GM12878 (cell line): ENCODE measurements around the gene SLC9A8. TPM values are rescaled to one million over a fixed set of nuclear protein-coding genes. Genes with fewer than 3 reads are reported as not detected.

ENCODE experiments used
- CHD2 ChIP-seq: IDR thresholded peaks from 2 replicates; pipeline ENCODE4 v1.6.1; 2011; ENCODE audit warnings: low read depth, low read length, improper control_type of control experiment, borderline replicate concordance
- DPF2 ChIP-seq: fragments of 450-650 bp; IDR thresholded peaks from 2 replicates; pipeline ENCODE4 v1.6.1; 2017; ENCODE audit warnings: mild to moderate bottlenecking
- MTA3 ChIP-seq: IDR thresholded peaks from 2 replicates; pipeline ENCODE4 v1.6.1; 2012; ENCODE audit warnings: low read length, inconsistent platforms, borderline replicate concordance
- MXI1 ChIP-seq: fragments of 150-350 bp; IDR thresholded peaks from 2 replicates; pipeline ENCODE4 v1.6.1; 2011; ENCODE audit warnings: low read depth, mild to moderate bottlenecking, inconsistent platforms, low read length, improper control_type of control experiment
- NR2C1 ChIP-seq: fragments of 450-650 bp; IDR thresholded peaks from 2 replicates; pipeline ENCODE4 v1.6.1; 2017; ENCODE audit warnings: antibody characterized with exemption, mild to moderate bottlenecking, moderate library complexity
- PAX5 ChIP-seq: IDR thresholded peaks from 2 replicates; pipeline ENCODE4 v1.6.1; 2011; ENCODE audit warnings: low read depth, low read length, borderline replicate concordance
- SIN3A ChIP-seq: IDR thresholded peaks from 2 replicates; pipeline ENCODE4 v1.6.1; 2012; ENCODE audit warnings: low read depth, low read length, improper control_type of control experiment
- STAT1 ChIP-seq: fragments of 450-650 bp; conservative IDR thresholded peaks from 2 replicates; pipeline ENCODE4 v1.6.1; 2014; ENCODE audit warnings: antibody characterized with exemption, mild to moderate bottlenecking
- ZNF622 ChIP-seq: fragments of 450-650 bp; IDR thresholded peaks from 2 replicates; pipeline ENCODE4 v1.6.1; 2017; ENCODE audit warnings: mild to moderate bottlenecking, inconsistent platforms
- polyA plus RNA-seq, 11 experiments: library from polyadenylated mRNA; depleted of rRNA in 4 of 11; unstranded in 6 of 11; stranded (reverse) in 5 of 11; fragments of >200 nt; fragmentation: Nextera tagmentation in 4 of 11; fragmentation: Illumina TruSeq in 1 of 11; extraction: Ambion mirVana in 4 of 11; extraction: Trizol in 1 of 11; gene quantifications; 1 replicate in 1 of 11; 2 replicates in 10 of 11; pipeline versions ENCODE4 v1.2.1 to v1.2.3, GENCODE V29; 2011 to 2016; ENCODE audit warnings: inconsistent platforms in 2 of 11, missing spikeins in 2 of 11, low read depth in 1 of 11
- total RNA-seq, 4 experiments: library from RNA; depleted of rRNA in 3 of 4; stranded (reverse); fragments of >200 nt in 3 of 4; fragmentation: Illumina TruSeq in 1 of 4; extraction: Trizol in 1 of 4; gene quantifications; 2 replicates each; pipeline versions ENCODE4 v1.2.1 to v1.2.3, GENCODE V29; 2013 to 2021
- TF ChIP-seq, protein P1 (sequence below): IDR thresholded peaks from 2 replicates; pipeline ENCODE4 v1.6.1; 2012; ENCODE audit warnings: mild to moderate bottlenecking, low read depth, low read length
- TF ChIP-seq, protein P2 (sequence below): fragments of 450-650 bp; IDR thresholded peaks from 2 replicates; pipeline ENCODE4 v1.6.1; 2016; ENCODE audit warnings: mild to moderate bottlenecking
- TF ChIP-seq, protein P3 (sequence below): fragments of 450-650 bp; IDR thresholded peaks from 2 replicates; pipeline ENCODE4 v1.6.1; 2017; ENCODE audit warnings: borderline replicate concordance
- TF ChIP-seq, protein P4 (sequence below): IDR thresholded peaks from 2 replicates; pipeline ENCODE4 v1.6.1; 2012; ENCODE audit warnings: low read depth, low read length, improper control_type of control experiment

The SLC9A8 gene
- total and polyA plus RNA-seq, 10 of the 15 experiments (the other 5 are each of a cell fraction or from before 2014, with no cell fraction given), result 0.40 to 15.5 (median 6.5) TPM

DNA sequence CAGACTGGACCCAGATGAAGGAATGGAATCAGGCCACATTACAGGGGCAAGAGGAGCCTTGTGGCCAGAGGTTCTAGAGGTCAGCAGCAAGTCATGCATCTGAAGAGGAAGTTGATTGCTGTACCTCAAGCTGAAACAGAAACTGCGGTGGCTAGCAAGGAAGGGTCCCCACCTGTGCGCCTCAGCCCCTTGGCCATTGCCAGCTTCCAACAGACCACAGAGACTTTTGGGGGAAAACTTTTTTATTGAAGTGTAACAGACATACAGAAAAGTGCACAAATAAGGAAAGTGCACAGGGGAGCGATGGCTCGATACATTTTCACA lies 26.8 kb upstream of the SLC9A8 start (continued):
- peak; percentile 25; the same call in 1 of the 2 replicates for TF ChIP-seq MXI1
- no peak for TF ChIP-seq CHD2
- TF ChIP-seq, protein P1, sequence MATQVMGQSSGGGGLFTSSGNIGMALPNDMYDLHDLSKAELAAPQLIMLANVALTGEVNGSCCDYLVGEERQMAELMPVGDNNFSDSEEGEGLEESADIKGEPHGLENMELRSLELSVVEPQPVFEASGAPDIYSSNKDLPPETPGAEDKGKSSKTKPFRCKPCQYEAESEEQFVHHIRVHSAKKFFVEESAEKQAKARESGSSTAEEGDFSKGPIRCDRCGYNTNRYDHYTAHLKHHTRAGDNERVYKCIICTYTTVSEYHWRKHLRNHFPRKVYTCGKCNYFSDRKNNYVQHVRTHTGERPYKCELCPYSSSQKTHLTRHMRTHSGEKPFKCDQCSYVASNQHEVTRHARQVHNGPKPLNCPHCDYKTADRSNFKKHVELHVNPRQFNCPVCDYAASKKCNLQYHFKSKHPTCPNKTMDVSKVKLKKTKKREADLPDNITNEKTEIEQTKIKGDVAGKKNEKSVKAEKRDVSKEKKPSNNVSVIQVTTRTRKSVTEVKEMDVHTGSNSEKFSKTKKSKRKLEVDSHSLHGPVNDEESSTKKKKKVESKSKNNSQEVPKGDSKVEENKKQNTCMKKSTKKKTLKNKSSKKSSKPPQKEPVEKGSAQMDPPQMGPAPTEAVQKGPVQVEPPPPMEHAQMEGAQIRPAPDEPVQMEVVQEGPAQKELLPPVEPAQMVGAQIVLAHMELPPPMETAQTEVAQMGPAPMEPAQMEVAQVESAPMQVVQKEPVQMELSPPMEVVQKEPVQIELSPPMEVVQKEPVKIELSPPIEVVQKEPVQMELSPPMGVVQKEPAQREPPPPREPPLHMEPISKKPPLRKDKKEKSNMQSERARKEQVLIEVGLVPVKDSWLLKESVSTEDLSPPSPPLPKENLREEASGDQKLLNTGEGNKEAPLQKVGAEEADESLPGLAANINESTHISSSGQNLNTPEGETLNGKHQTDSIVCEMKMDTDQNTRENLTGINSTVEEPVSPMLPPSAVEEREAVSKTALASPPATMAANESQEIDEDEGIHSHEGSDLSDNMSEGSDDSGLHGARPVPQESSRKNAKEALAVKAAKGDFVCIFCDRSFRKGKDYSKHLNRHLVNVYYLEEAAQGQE, result no peak
- no peak for TF ChIP-seq ZNF622
- TF ChIP-seq MTA3, result peak; percentile 91; the same call in 1 of the 2 replicates
- TF ChIP-seq, protein P2, sequence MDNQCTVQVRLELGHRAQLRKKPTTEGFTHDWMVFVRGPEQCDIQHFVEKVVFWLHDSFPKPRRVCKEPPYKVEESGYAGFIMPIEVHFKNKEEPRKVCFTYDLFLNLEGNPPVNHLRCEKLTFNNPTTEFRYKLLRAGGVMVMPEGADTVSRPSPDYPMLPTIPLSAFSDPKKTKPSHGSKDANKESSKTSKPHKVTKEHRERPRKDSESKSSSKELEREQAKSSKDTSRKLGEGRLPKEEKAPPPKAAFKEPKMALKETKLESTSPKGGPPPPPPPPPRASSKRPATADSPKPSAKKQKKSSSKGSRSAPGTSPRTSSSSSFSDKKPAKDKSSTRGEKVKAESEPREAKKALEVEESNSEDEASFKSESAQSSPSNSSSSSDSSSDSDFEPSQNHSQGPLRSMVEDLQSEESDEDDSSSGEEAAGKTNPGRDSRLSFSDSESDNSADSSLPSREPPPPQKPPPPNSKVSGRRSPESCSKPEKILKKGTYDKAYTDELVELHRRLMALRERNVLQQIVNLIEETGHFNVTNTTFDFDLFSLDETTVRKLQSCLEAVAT, result no peak
- TF ChIP-seq, protein P3, sequence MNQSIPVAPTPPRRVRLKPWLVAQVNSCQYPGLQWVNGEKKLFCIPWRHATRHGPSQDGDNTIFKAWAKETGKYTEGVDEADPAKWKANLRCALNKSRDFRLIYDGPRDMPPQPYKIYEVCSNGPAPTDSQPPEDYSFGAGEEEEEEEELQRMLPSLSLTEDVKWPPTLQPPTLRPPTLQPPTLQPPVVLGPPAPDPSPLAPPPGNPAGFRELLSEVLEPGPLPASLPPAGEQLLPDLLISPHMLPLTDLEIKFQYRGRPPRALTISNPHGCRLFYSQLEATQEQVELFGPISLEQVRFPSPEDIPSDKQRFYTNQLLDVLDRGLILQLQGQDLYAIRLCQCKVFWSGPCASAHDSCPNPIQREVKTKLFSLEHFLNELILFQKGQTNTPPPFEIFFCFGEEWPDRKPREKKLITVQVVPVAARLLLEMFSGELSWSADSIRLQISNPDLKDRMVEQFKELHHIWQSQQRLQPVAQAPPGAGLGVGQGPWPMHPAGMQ, result no peak
- TF ChIP-seq PAX5, result peak; percentile 88; the same call in 1 of the 2 replicates
- peak; percentile 74 for TF ChIP-seq DPF2
- TF ChIP-seq NR2C1, result no peak
- TF ChIP-seq, protein P4, sequence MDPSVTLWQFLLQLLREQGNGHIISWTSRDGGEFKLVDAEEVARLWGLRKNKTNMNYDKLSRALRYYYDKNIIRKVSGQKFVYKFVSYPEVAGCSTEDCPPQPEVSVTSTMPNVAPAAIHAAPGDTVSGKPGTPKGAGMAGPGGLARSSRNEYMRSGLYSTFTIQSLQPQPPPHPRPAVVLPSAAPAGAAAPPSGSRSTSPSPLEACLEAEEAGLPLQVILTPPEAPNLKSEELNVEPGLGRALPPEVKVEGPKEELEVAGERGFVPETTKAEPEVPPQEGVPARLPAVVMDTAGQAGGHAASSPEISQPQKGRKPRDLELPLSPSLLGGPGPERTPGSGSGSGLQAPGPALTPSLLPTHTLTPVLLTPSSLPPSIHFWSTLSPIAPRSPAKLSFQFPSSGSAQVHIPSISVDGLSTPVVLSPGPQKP, result no peak
- no peak for TF ChIP-seq SIN3A
- no peak for TF ChIP-seq STAT1
